ENCODE data around the gene KCNIP1.

DNA sequence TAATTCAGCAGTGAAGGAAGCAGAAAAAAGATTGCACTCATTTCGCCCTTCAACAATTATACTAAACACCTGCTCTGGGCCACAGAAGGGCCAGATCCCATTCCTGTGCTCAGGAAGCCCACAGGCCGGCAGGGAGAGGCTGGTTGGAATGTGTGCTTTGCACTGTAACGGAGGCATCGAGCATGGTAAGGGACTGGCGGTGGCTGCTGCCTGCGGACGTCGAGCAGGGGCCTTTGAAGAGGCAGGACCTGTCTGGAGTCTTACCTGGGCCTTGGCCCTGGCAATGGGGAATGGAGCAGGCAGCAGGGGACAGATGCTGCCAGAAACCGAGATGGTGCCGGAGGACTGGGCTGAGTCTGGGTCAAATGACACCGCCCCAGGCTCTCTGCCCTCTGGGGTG is 97.8 kb downstream of the KCNIP1 start:
- TF ChIP-seq, protein P1, sequence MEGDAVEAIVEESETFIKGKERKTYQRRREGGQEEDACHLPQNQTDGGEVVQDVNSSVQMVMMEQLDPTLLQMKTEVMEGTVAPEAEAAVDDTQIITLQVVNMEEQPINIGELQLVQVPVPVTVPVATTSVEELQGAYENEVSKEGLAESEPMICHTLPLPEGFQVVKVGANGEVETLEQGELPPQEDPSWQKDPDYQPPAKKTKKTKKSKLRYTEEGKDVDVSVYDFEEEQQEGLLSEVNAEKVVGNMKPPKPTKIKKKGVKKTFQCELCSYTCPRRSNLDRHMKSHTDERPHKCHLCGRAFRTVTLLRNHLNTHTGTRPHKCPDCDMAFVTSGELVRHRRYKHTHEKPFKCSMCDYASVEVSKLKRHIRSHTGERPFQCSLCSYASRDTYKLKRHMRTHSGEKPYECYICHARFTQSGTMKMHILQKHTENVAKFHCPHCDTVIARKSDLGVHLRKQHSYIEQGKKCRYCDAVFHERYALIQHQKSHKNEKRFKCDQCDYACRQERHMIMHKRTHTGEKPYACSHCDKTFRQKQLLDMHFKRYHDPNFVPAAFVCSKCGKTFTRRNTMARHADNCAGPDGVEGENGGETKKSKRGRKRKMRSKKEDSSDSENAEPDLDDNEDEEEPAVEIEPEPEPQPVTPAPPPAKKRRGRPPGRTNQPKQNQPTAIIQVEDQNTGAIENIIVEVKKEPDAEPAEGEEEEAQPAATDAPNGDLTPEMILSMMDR (IDR thresholded peaks at IDR 0.05; ENCODE audit: insufficient read depth, low read length) = no peak
- TF ChIP-seq SPI1 (IDR thresholded peaks at IDR 0.05; ENCODE audit: borderline replicate concordance, low read depth) = no peak
- no peak for TF ChIP-seq GABPA (IDR thresholded peaks at IDR 0.05; ENCODE audit: low read depth)
- TF ChIP-seq POLR2AphosphoS5 (IDR thresholded peaks at IDR 0.05; ENCODE audit: low read depth) = no peak

All from HL-60 (cell line).